NT2/D1 (cell line): ENCODE data around the gene OR2AT4.

Source experiments
- DNase-seq: peaks from one replicate; pipeline ENCODE4 v3.0.0-alpha.2; 2011; ENCODE audit warnings: low read depth, low spot score
- H3K27me3 ChIP-seq: 2 replicates; pipeline ENCODE4 v1.6.0; 2011; ENCODE audit warnings: mild to moderate bottlenecking; ENCODE audit not compliant: insufficient read length, insufficient read depth
- H3K36me3 ChIP-seq: 2 replicates; pipeline ENCODE4 v1.6.1; 2011; ENCODE audit warnings: mild to moderate bottlenecking, low read length, mixed read lengths; ENCODE audit not compliant: insufficient read depth, insufficient read length
- H3K4me1 ChIP-seq: 2 replicates; pipeline ENCODE4 v1.5.1; 2011; ENCODE audit not compliant: insufficient read depth, insufficient read length
- H3K4me3 ChIP-seq: 2 replicates; pipeline ENCODE4 v1.5.1; 2011; ENCODE audit warnings: low read depth; ENCODE audit not compliant: insufficient read length
- H3K9ac ChIP-seq: 2 replicates; pipeline ENCODE4 v1.6.0; 2011; ENCODE audit warnings: low read depth; ENCODE audit not compliant: insufficient read length
- H3K9me3 ChIP-seq: 2 replicates; pipeline ENCODE4 v1.5.1; 2011; ENCODE audit warnings: mild to moderate bottlenecking, low read length; ENCODE audit not compliant: insufficient read depth
- SUZ12 ChIP-seq: IDR thresholded peaks from 2 replicates; pipeline ENCODE4 v1.6.1; 2011; ENCODE audit not compliant: insufficient read length, insufficient read depth; ENCODE audit errors: extremely low read depth
- YY1 ChIP-seq: IDR thresholded peaks from 2 replicates; pipeline ENCODE4 v1.6.1; 2011; ENCODE audit not compliant: insufficient read length, insufficient read depth
- ZNF274 ChIP-seq: IDR thresholded peaks from 2 replicates; pipeline ENCODE4 v1.6.1; 2011; ENCODE audit warnings: mild to moderate bottlenecking, low read depth, low read length

Gene OR2AT4

DNA sequence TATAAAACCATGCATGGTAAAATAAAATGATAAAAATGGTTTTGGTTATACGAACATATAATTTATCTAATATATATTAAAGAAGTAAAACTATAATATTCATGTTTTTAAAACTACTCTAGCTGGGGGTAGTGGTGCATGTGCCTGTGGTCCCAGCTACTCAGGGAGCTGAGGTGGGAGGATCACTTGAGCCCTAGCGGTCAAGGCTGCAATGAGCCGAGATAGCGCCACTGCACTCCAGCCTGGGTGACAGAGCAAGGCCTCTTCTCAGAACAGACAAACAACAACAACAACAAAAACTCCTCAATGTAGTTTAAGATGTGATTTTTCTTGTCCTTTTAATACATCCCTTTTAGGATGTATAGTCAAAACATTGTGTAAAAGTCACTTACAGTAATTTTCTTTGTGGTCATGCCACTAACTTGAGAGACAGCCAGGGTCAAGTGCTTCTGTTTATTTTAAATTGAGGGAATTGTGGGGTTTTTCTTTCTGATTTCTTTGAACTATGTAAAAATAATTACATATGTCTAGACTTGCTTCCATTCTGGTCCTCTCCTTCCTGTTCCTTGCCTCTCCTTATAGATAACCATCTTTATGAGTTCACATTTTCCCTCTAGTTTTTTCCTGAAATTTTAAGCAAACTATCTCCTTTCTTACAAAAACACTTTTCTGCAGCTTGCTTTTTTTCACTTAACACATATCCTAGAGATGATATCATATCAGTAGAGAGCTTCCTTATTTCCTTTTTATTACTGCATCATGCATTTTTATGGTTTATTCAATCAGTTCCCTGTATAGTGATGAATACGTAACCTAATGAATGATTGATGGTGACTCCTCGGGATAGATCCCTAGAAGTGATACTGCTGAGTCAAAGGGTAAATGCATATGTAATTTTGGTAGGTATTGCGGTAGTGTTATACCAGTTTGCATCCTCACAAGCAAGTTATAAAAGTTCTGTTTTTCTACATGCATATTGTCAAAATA, 9.1 kb downstream of the OR2AT4 start:
- TF ChIP-seq YY1: no peak
- TF ChIP-seq ZNF274: no peak
- TF ChIP-seq SUZ12: no peak
- Histone ChIP-seq H3K27me3 (no peaks in the 10 kb centered on the region), H3K4me3 (no peak overlapping the region), H3K36me3 (no peaks in the 10 kb centered on the region), H3K4me1 (no peaks in the 10 kb centered on the region), H3K9ac (no peak overlapping the region), H3K9me3 (peaks cover 21% of the 10 kb centered on the region)
- no peak for DNase-seq

DNA sequence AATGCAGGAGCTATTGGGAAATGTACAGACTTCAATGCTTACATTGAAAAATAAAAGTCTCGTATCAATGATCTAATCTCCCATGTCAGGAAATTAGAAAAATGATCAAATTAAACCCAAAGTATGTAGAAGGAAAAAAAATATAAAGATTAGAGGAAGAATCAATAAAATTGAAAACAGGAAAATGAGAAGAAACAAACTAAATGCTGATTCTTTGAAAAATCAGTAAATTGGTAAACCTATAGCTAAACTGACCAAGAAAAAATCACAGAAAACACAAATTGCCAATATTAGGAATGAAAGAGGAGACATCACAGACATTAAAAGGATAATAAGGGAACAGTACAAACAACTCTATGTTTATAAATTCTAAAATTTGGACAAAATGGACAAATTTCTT, 11.8 kb downstream of the OR2AT4 start:
- no peaks in the 10 kb centered on the region for H3K9me3 ChIP-seq
- no peak for TF ChIP-seq YY1
- no peak for TF ChIP-seq SUZ12
- no peak for TF ChIP-seq ZNF274

DNA sequence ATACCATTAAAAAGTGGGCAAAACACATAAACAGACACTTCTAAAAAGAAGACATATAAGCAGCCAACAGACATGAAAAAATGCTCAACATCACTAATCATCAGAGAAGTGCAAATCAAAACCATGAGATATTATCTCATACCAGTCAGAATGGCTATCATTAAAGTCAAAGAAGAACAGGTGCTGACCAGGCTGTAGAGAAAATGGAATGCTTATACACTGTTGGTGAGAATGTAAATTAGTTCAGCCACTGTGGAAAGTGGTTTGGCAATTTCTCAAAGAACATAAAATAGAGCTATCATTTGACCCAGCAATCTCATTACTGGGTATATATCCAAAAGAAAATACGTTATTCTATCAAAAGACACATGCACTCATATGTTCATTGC, 13.5 kb downstream of the OR2AT4 start:
- no peak for DNase-seq

More for the DNA sequence above, 11.8 kb downstream of the OR2AT4 start:
- Histone ChIP-seq H3K27me3 (no peaks in the 10 kb centered on the region), H3K9ac (no peak overlapping the region), H3K36me3 (no peaks in the 10 kb centered on the region), H3K4me1 (no peaks in the 10 kb centered on the region), H3K4me3 (no peak overlapping the region)
- no peak for DNase-seq

DNA sequence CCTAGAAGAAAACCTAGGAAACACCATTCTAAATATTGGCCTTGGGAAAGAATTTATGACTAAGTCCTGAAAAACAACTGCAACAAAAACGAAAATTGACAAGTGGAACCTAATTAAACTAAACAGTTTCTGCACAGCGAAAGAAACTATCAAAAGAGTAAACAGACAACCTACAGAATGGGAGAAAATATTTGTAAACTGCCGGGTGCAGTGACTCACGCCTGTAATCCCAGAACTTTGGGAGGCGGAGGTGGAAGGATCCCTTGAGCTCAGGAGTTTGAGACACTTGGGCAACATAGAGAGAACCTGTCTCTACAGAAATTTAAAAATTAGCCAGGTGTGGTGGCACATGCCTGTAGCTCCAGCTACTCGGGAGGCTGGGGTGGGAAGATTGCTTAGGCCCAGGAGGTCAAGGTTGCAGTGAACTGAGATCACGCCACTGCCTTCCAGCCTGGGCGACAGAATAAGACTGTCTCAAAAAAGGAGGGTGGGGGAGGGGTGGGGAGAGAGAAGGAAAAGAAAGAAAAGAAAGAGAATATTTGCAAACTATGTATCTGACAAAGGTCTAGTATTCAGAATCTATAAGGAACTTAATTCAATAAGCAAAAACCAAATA, 14.0 kb downstream of the OR2AT4 start:
- no peak for DNase-seq
- Histone ChIP-seq H3K9ac (no peak overlapping the region), H3K4me1 (no peaks in the 10 kb centered on the region), H3K9me3 (no peaks in the 10 kb centered on the region), H3K27me3 (no peaks in the 10 kb centered on the region), H3K4me3 (no peak overlapping the region), H3K36me3 (no peaks in the 10 kb centered on the region)
- TF ChIP-seq ZNF274: no peak
- TF ChIP-seq YY1: no peak
- TF ChIP-seq SUZ12: no peak

More for the DNA sequence above, 13.5 kb downstream of the OR2AT4 start:
- H3K27me3 ChIP-seq: no peaks in the 10 kb centered on the region
- no peaks in the 10 kb centered on the region for H3K36me3 ChIP-seq
- H3K9me3 ChIP-seq: no peaks in the 10 kb centered on the region
- H3K4me3 ChIP-seq: no peak overlapping the region
- no peak overlapping the region for H3K9ac ChIP-seq
- no peak for TF ChIP-seq SUZ12
- no peak for TF ChIP-seq YY1
- H3K4me1 ChIP-seq: no peaks in the 10 kb centered on the region

DNA sequence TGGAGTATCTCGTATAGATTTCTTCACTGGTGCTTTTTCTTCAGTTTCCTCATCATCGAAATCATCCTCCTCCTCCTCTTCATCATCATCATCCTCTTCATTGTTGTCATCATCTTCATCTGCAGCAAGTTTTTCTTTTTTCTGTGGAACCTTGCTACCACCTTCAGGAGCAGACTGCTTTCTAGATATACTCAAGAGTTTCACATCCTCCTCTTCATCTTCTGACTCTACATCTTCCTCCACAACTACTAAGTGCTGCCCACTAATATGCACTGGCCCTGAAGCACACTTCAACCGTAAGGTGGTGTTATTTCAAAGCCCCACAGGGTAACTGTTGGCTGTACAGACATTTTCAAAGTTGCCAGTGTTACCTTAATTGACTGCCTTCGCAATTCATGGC, 17.1 kb downstream of the OR2AT4 start:
- no peaks in the 10 kb centered on the region for H3K27me3 ChIP-seq
- H3K9ac ChIP-seq: no peak overlapping the region
- no peak overlapping the region for H3K4me3 ChIP-seq
- no peak for TF ChIP-seq ZNF274
- no peak for TF ChIP-seq YY1
- TF ChIP-seq SUZ12: no peak
- no peak for DNase-seq
- no peaks in the 10 kb centered on the region for H3K36me3 ChIP-seq
- no peaks in the 10 kb centered on the region for H3K4me1 ChIP-seq
- H3K9me3 ChIP-seq: no peaks in the 10 kb centered on the region

DNA sequence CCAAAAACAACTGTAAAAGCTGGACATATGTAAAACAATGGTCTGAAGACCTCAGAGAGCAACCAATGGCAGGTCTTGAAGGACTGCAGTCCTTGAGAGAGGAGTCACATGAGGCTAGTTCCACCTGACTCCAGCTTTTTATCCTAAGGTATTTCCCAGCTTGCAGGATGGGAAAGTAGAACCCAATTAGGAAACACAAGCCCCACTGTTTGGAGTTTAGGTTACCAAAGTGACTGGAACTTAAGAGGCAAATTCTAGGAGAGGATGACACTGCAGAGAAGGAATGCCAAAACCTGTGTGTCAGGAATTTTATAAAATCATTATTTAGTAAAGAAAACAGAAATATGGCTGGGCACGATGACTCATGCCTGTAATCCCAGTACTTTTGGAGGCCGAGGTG, 18.4 kb downstream of the OR2AT4 start:
- H3K27me3 ChIP-seq: no peaks in the 10 kb centered on the region
- no peak overlapping the region for H3K4me3 ChIP-seq
- H3K9ac ChIP-seq: no peak overlapping the region
- no peaks in the 10 kb centered on the region for H3K4me1 ChIP-seq
- no peak for TF ChIP-seq SUZ12
- peak; percentile 15 for DNase-seq
- no peaks in the 10 kb centered on the region for H3K36me3 ChIP-seq
- H3K9me3 ChIP-seq: no peaks in the 10 kb centered on the region

DNA sequence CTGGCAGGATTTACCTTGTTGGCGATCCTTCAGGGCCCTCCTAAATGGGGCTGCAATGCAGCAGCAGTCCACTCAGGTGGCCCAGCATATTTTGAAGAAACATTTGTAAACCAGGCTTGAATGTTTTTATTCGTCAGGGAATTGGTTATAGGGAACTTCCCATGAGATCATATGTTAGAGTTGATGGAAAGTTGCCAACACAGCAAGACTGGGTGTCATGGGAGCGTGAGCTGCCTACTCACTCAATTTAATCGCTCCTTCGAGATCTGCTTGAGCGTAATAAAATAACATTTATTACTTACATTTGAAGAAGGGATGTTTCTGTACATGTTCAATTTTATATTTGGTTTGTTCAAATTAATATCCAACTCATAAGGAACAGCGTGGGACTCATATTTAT, 19.4 kb downstream of the OR2AT4 start:
- DNase-seq: no peak
- no peak for TF ChIP-seq ZNF274
- TF ChIP-seq SUZ12: no peak
- no peak for TF ChIP-seq YY1
- no peaks in the 10 kb centered on the region for H3K36me3 ChIP-seq
- no peaks in the 10 kb centered on the region for H3K9me3 ChIP-seq
- H3K4me1 ChIP-seq: no peaks in the 10 kb centered on the region
- no peak overlapping the region for H3K9ac ChIP-seq
- no peak overlapping the region for H3K4me3 ChIP-seq
- H3K27me3 ChIP-seq: no peaks in the 10 kb centered on the region
